Gastrocnemius medialis (tissue), 4 donors: ENCODE results near the gene TXNDC5.

Experiments
- CTCF ChIP-seq, 5 experiments: fragments of 450-650 bp in 3 of 5; fragments of 200-600 bp in 2 of 5; sonication (generic) in 2 of 5; IDR thresholded peaks in 4 of 5; conservative IDR thresholded peaks in 1 of 5; 1 replicate in 4 of 5; 2 replicates in 1 of 5; pipeline ENCODE4 v1.5.1; 2016 to 2019; ENCODE audit warnings: antibody characterized with exemption in 5 of 5, mild to moderate bottlenecking in 3 of 5, moderate library complexity in 3 of 5
- POLR2A ChIP-seq, 2 donors: fragments of 450-650 bp; IDR thresholded peaks; one replicate each; pipeline ENCODE4 v1.6.1; 2017; ENCODE audit warnings: antibody characterized with exemption in 2 of 2, mild to moderate bottlenecking in 2 of 2, moderate library complexity in 2 of 2

GRCh38 chr6:7932625-7933024, 22.0 kb upstream of the TXNDC5 start:
- TF ChIP-seq POLR2A (IDR thresholded peaks at IDR 0.05) (no peak), CTCF (IDR thresholded peaks at IDR 0.05 in 4 of 5, conservative IDR thresholded peaks at IDR 0.05 in 1 of 5) (no peak)
